Activated T-cell treated with anti-CD3 and anti-CD28 coated beads, Interleukin-2, amount 50 U/mL, for 24 hours (primary cell): ENCODE data around the gene CERS6.

ENCODE experiments used
- DNase-seq: peaks from one replicate; pipeline ENCODE4 v3.0.0-alpha.2; 2020
- H3K27ac Mint-ChIP-seq: 2 replicates; pipeline ENCODE4 v1.8.0; 2020; ENCODE audit warnings: mild to moderate bottlenecking, mixed read lengths
- H3K27me3 Mint-ChIP-seq: 2 replicates; pipeline ENCODE4 v1.8.0; 2020; ENCODE audit warnings: mixed read lengths
- H3K36me3 Mint-ChIP-seq: 2 replicates; pipeline ENCODE4 v1.8.0; 2020; ENCODE audit warnings: low read depth, mixed read lengths
- H3K4me1 Mint-ChIP-seq: 2 replicates; pipeline ENCODE4 v1.8.0; 2020; ENCODE audit warnings: low read depth, mixed read lengths
- H3K4me3 Mint-ChIP-seq: 2 replicates; pipeline ENCODE4 v1.8.0; 2020; ENCODE audit warnings: mild to moderate bottlenecking, moderate library complexity, mixed read lengths
- H3K9me3 Mint-ChIP-seq: 2 replicates; pipeline ENCODE4 v1.8.0; 2020; ENCODE audit warnings: mixed read lengths

Gene CERS6

DNA sequence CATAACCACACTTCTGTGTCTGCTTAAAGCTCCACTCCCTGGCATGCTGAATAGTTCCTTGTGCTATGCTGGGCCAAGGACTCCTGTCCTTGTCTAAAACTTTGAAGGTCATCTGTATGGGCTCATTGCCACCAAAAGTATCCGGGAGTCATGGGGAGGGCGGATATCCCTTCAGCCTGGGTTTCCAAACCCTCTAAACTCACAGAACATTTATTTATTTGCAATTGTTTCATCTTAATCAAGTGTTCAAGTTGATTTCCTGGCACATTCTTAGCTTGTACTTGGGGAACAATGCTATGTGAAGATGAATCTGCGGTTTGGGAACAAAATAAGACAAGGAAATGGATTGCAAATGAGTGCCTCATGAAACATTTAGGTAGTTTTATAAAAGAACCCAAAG is 348.1 kb downstream of the CERS6 start:
- Mint-ChIP-seq H3K27me3 (no peaks in the 10 kb centered on the region), H3K9me3 (no peaks in the 10 kb centered on the region), H3K4me1 (no peaks in the 10 kb centered on the region), H3K4me3 (no peak overlapping the region), H3K36me3 (no peaks in the 10 kb centered on the region), H3K27ac (no peak overlapping the region)
- no peak for DNase-seq

DNA sequence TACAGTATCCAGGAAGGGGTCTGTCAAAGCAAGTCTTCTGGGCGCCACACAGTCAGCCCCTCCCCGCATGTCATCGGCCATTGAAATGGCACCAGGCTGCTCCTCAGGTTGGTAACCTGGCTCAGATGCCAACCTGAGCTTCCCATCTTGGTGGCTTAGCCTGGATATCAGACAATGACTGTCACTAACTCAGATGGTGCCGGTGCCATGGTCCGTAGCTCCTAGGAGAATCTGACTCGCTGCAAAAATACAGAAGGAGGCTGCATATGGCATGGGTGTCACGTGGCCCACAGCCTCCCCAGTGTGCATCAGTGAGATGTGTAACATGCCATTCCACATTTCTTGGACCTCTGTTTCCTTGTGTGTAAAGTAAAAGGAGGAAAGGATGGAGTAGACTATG is 349.5 kb downstream of the CERS6 start:
- Mint-ChIP-seq H3K27ac (no peak overlapping the region), H3K27me3 (no peaks in the 10 kb centered on the region), H3K4me1 (no peaks in the 10 kb centered on the region), H3K9me3 (no peaks in the 10 kb centered on the region), H3K36me3 (no peaks in the 10 kb centered on the region), H3K4me3 (no peak overlapping the region)
- DNase-seq: no peak

DNA sequence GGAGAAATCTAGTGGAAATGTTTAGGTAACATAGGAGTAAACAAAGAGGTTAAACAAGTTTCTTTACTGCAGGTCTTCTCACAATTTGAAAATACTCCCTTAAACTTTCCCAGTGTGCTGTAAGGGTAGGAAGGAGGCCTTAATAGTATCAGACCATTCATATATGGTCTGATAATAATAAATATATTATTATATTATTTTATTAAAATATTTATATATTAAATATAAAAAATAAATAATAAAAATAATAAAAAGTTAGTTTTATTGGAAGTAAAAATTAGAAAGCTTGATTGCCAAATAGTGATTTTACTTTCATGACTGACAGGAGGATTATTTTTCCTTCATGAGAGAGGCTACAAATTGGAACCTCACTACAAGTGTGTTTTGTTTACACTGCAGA is 353.5 kb downstream of the CERS6 start:
- Mint-ChIP-seq H3K4me3 (no peak overlapping the region), H3K27me3 (no peaks in the 10 kb centered on the region), H3K36me3 (no peaks in the 10 kb centered on the region), H3K9me3 (no peaks in the 10 kb centered on the region), H3K4me1 (no peaks in the 10 kb centered on the region), H3K27ac (no peak overlapping the region)
- DNase-seq: no peak

DNA sequence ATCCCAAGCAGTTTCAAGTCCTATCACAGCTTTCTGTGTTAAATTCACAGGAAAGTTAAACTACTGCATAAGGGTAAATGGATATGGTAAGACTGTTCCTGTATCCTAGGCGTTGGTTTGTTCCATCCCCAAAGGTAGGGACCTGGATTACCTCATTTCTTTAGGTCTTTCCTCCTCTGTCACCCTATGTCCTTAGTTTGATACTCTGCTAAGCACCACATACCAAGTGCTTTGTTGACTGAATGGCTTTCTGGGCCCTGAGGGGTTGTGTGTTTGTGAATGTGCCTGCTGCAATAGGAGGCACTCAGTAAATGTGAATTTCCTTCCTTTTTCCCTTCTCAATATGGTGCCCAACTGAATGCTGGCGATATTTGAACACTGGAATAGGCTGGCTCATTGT is 354.2 kb downstream of the CERS6 start:
- Mint-ChIP-seq H3K4me1 (no peaks in the 10 kb centered on the region), H3K36me3 (no peaks in the 10 kb centered on the region), H3K27me3 (no peaks in the 10 kb centered on the region), H3K27ac (no peak overlapping the region), H3K9me3 (no peaks in the 10 kb centered on the region), H3K4me3 (no peak overlapping the region)
- DNase-seq: no peak

DNA sequence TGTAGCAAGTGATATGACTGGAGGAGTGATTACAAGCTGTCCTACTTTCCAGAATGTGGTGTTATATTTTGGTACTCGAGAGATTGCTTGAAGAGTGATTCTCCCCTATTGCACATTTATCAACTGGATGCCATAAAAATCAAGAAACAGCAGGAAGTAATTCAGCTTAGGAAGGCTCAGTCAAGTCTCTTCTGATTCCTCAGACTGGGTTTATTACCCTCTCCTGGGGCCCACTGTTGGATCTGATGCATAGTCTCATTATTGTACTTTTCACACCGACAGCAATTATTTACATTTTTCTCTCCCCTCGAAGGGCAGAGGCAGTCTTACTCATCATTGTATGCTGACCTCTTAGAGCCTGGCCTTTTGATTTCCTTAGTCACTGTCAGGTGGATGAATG is 355.6 kb downstream of the CERS6 start:
- no peak overlapping the region for H3K27ac Mint-ChIP-seq
- no peaks in the 10 kb centered on the region for H3K36me3 Mint-ChIP-seq
- no peaks in the 10 kb centered on the region for H3K9me3 Mint-ChIP-seq
- H3K4me1 Mint-ChIP-seq: no peaks in the 10 kb centered on the region
- DNase-seq: no peak
- no peak overlapping the region for H3K4me3 Mint-ChIP-seq
- H3K27me3 Mint-ChIP-seq: no peaks in the 10 kb centered on the region

DNA sequence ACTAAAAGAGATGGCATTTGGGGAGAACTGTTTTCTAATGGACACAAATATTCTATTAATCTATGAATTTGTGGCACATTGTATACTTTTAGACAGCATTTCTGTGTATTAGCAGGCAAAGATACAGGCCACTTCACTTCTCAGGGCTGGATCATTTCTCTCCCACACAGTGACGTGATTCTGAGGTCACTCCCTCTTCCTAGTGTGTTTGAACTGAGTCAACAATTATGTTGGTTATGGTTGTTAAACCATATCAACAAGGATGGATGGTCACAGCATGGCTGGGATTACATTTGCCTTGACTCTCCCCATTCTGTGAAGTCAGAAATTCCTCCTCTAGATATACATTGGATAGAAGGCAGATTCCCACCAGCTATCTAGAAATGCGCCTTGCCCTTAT is 358.0 kb downstream of the CERS6 start:
- H3K4me1 Mint-ChIP-seq: no peaks in the 10 kb centered on the region
- no peaks in the 10 kb centered on the region for H3K9me3 Mint-ChIP-seq
- DNase-seq: no peak
- no peaks in the 10 kb centered on the region for H3K27me3 Mint-ChIP-seq
- H3K27ac Mint-ChIP-seq: no peak overlapping the region
- H3K36me3 Mint-ChIP-seq: no peaks in the 10 kb centered on the region
- H3K4me3 Mint-ChIP-seq: no peak overlapping the region

DNA sequence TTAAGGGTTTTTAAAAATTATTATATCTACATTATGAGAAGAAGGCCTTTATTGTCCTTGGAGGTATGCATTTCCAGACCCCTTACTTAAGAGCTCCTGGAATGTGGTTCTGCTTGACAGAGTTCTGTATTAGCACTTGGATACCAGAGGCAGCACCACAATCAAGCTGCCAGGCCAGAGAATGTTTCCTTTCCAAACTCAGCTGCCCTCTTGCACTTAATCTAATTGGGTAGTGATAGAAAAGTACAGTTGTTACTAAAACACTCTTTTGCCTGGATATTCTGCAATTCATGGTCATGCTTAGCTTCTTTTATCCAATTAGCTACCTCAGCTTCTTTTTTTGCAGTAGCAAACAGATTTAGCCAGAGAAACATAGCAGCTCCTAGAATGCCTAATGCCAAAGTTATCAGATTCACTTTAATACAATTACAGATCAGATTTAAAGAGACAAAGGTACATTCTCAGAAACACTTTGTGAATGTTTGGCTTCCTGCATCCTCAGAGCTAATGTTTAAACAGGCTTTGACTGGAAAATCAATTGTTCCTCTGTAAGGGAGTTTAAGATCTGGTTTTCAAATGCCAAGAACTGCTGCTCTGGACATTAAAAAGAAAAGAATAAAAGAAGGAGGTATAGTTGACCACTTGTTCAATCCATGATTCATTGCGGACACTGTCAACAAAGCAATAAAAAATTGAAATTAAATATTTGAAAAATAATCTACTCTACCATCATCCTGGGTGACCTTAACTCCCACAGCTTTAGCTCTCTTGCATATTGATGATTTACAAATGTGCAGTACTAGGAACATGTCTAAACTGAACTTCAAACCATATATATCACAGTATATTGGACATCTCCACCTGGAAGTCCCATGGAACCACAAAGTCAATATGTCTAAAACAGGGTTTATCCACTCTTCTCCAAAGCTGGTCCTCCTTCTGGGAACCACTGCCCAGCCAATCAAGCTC is 359.2 kb downstream of the CERS6 start:
- Mint-ChIP-seq H3K4me1 (no peaks in the 10 kb centered on the region), H3K9me3 (no peaks in the 10 kb centered on the region), H3K36me3 (no peaks in the 10 kb centered on the region), H3K27ac (no peak overlapping the region), H3K27me3 (no peaks in the 10 kb centered on the region), H3K4me3 (no peak overlapping the region)
- DNase-seq: no peak

DNA sequence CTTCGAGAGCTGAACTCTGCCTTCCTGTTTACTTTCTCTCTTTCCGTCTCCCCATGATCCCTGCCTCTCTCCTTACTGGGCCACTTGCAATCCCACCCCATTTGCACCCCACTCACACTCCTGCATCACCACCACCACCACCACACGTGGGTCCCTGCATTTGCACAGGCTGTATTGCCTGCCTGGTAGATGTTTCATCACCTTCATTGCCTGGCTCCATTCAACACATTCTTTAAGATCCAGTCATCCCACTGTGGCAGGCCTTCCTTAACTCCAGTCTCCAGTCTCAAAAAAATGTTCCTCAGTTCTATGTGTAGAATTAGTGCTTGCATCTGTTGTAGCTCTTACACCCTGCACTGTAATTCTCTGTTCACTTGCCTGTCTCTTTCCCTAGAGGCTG is 360.3 kb downstream of the CERS6 start:
- no peaks in the 10 kb centered on the region for H3K27me3 Mint-ChIP-seq
- H3K4me1 Mint-ChIP-seq: no peaks in the 10 kb centered on the region
- no peak overlapping the region for H3K4me3 Mint-ChIP-seq
- H3K9me3 Mint-ChIP-seq: no peaks in the 10 kb centered on the region
- no peak for DNase-seq
- no peaks in the 10 kb centered on the region for H3K36me3 Mint-ChIP-seq
- no peak overlapping the region for H3K27ac Mint-ChIP-seq

DNA sequence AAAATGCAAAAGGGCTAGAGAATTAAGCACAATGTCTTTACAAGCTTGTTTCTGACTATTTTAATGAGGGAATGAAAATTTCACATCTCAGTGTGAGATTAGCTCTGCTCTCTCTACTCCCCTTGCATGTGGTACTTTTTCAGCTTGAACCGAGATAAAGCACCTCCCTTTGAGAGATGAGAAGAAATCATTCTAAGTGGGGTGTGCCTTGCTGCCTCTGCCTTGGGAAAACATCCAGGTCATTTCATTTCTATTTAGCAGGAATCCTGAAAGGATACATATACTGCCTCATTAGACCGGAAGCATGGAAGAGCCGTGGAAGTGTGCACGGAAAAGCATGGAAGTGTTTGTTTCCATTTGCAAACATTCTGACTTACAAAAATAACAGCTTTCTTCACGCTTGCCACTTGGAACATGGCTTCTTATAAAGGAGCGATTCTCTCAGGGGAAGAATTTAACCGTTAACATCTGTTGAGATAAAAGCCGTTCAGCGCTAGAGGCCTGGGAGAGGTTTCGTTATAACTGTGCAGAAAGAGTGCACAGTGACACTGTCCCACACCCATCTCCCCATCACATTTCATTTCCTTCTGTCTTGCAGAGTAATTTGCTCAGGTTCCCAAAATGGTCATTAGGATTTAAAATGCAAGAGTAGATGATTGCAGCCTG is 363.1 kb downstream of the CERS6 start:
- Mint-ChIP-seq H3K4me3 (no peak overlapping the region), H3K36me3 (no peaks in the 10 kb centered on the region), H3K27me3 (no peaks in the 10 kb centered on the region), H3K4me1 (no peaks in the 10 kb centered on the region), H3K27ac (no peak overlapping the region), H3K9me3 (no peaks in the 10 kb centered on the region)
- no peak for DNase-seq

DNA sequence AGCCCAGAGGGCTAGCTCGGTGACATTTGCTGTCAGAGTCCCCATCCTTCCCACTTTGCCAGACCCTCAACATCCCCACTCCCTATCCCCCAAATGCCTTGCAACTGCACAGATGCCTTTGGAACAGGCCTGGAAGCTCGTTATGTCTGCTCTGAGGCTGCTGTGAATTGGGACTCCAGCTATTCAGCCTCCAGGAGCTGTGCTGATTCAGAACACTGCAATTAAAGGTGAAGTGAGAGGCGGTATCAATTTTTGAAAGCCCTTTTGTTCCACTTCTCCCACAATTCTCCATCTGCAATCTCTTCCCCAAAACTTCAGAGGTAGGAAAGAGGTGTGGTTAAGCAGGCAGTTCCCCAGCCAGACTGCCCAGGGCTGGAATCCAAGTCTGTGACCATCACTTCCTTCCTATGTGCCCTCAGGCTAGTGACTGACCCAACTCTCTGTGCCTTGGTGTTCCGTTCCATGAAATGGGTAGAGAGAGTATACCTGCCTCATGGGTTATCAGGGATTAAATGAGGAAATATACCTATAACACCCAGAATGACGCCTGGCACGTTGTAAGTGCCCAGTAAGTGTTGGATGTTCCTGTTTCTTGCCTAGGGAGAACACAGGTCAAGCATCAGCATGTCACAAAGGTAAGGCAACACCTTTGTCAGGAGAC is 363.9 kb downstream of the CERS6 start:
- no peaks in the 10 kb centered on the region for H3K9me3 Mint-ChIP-seq
- H3K4me3 Mint-ChIP-seq: no peak overlapping the region
- no peaks in the 10 kb centered on the region for H3K36me3 Mint-ChIP-seq
- DNase-seq: no peak
- no peaks in the 10 kb centered on the region for H3K4me1 Mint-ChIP-seq
- no peak overlapping the region for H3K27ac Mint-ChIP-seq
- H3K27me3 Mint-ChIP-seq: no peaks in the 10 kb centered on the region

DNA sequence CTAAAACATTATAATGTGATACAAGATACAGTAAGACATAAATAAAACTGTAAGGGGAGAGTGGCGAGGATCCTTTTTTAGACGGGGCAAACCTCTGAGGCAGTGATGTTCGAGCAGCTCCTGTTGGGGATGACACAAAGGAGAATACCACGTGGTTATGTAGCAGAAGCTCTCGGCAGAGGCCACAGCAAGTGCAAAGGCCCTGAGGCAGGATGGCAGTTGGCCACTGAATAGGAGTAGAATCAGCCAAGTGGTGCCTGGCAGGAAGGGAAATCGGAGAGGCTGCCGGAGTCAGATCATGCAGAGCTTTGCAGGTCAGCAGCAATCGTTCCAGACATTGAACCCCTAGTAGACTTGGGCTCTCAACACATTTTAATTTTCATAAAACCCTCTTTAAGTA is 365.5 kb downstream of the CERS6 start:
- Mint-ChIP-seq H3K4me3 (no peak overlapping the region), H3K4me1 (no peaks in the 10 kb centered on the region), H3K9me3 (no peaks in the 10 kb centered on the region), H3K36me3 (no peaks in the 10 kb centered on the region), H3K27me3 (no peaks in the 10 kb centered on the region), H3K27ac (no peak overlapping the region)
- DNase-seq: no peak

DNA sequence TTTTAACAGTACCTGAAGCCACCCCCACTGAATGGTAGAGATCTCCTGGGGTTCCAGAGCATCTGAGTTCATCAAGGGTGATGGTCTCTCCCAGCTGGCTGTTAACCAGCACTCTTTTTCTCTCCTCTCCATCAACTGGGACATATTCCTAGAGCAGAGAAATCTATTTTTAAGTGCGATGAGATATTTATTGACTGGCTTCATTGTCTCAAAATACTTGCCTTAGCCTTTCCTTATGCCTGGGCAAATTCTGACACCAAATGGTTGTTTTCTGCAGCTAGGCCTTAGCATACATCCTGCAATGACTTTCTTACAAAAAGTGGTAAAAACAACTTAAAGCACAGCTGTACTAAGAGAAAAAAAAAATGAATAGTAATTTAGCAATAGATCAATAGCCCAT is 365.9 kb downstream of the CERS6 start:
- Mint-ChIP-seq H3K4me1 (no peaks in the 10 kb centered on the region), H3K27me3 (no peaks in the 10 kb centered on the region), H3K4me3 (no peak overlapping the region), H3K9me3 (no peaks in the 10 kb centered on the region), H3K36me3 (no peaks in the 10 kb centered on the region), H3K27ac (no peak overlapping the region)
- no peak for DNase-seq
